ENCODE data around the gene ZNF331. TPM values are rescaled to one million over a fixed set of nuclear protein-coding genes. Genes with fewer than 3 reads are reported as not detected.

ZNF331 gene
- total RNA-seq, 1 donor from 2014 or later, result 26.6 TPM

DNA sequence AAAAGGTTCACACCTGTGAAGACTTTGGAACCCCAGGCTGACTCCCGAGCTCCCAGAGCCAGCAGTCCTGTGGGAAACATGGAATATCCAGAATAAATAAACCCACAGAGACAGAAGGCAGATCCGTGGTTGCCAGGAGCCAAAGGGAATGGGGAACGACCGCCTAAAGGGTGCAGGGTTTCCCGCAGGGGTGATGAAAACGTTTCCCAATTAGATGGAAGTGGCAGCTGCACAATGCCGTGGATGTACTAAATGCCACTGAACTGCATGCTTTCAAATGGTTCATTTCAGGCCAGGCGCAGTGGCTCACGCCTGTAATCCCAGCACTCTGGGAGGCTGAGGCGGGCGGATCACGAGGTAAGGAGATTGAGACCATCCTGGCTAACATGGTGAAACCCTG lies 70.4 kb downstream of the ZNF331 start:
- no peak overlapping the region for H3K27ac Mint-ChIP-seq (ENCODE audit: unreplicated experiment)
- DNase-seq (ENCODE audit: low spot score), result no peak
- no peaks in the 10 kb centered on the region for H3K36me3 Mint-ChIP-seq (ENCODE audit: low read depth, unreplicated experiment)
- TF ChIP-seq, protein P1, sequence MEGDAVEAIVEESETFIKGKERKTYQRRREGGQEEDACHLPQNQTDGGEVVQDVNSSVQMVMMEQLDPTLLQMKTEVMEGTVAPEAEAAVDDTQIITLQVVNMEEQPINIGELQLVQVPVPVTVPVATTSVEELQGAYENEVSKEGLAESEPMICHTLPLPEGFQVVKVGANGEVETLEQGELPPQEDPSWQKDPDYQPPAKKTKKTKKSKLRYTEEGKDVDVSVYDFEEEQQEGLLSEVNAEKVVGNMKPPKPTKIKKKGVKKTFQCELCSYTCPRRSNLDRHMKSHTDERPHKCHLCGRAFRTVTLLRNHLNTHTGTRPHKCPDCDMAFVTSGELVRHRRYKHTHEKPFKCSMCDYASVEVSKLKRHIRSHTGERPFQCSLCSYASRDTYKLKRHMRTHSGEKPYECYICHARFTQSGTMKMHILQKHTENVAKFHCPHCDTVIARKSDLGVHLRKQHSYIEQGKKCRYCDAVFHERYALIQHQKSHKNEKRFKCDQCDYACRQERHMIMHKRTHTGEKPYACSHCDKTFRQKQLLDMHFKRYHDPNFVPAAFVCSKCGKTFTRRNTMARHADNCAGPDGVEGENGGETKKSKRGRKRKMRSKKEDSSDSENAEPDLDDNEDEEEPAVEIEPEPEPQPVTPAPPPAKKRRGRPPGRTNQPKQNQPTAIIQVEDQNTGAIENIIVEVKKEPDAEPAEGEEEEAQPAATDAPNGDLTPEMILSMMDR (IDR thresholded peaks at IDR 0.05; ENCODE audit: unreplicated experiment), result no peak
- H3K9me3 Mint-ChIP-seq (ENCODE audit: unreplicated experiment), result no peaks in the 10 kb centered on the region
- H3K4me1 Mint-ChIP-seq (ENCODE audit: unreplicated experiment), result no peaks in the 10 kb centered on the region
- H3K27me3 Mint-ChIP-seq (ENCODE audit: unreplicated experiment), result peaks cover 3% of the 10 kb centered on the region
- H3K4me3 Mint-ChIP-seq (ENCODE audit: unreplicated experiment), result no peak overlapping the region

DNA sequence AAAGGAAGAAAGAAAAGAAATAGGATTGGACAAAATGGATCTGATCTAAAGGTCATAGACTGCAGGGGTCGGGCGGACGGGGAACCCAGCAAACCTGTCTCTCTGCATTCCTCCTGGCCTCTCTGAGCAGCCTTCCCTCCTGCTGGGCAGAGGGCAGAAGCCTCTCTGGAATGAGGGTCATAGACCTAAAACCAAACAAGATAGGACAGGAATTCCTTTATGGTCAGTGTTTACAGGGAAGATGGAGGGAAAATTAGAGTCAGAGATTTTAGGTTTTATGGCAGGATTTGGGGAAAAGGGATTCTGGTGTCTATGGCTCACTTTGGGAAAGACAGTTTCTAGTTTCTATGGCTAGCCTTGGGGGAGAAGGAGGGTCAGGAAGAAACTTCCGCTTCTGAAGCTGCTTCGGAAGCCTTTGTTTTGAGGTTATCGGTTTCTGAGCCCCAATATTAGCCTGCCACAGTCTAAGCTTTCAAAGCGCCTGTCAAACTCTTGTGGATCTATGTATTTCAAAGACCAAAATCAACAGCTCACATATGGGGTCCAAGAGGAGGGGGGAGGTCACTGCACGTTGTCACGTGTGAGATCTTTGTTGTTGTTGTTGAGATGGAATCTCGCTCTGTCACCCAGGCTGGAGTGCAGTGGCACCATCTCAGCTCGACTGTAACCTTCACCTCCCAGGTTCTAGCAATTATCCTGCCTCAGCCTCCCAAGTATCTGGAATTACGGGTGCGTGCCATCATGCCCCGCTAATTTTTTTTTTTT lies 75.0 kb downstream of the ZNF331 start:
- Mint-ChIP-seq H3K27me3 (ENCODE audit: unreplicated experiment) (no peaks in the 10 kb centered on the region), H3K27ac (ENCODE audit: unreplicated experiment) (no peak overlapping the region), H3K9me3 (ENCODE audit: unreplicated experiment) (no peaks in the 10 kb centered on the region), H3K36me3 (ENCODE audit: low read depth, unreplicated experiment) (no peaks in the 10 kb centered on the region), H3K4me3 (ENCODE audit: unreplicated experiment) (no peak overlapping the region), H3K4me1 (ENCODE audit: unreplicated experiment) (no peaks in the 10 kb centered on the region)
- TF ChIP-seq, protein P1 (IDR thresholded peaks at IDR 0.05; ENCODE audit: unreplicated experiment), result no peak
- DNase-seq (ENCODE audit: low spot score), result no peak

DNA sequence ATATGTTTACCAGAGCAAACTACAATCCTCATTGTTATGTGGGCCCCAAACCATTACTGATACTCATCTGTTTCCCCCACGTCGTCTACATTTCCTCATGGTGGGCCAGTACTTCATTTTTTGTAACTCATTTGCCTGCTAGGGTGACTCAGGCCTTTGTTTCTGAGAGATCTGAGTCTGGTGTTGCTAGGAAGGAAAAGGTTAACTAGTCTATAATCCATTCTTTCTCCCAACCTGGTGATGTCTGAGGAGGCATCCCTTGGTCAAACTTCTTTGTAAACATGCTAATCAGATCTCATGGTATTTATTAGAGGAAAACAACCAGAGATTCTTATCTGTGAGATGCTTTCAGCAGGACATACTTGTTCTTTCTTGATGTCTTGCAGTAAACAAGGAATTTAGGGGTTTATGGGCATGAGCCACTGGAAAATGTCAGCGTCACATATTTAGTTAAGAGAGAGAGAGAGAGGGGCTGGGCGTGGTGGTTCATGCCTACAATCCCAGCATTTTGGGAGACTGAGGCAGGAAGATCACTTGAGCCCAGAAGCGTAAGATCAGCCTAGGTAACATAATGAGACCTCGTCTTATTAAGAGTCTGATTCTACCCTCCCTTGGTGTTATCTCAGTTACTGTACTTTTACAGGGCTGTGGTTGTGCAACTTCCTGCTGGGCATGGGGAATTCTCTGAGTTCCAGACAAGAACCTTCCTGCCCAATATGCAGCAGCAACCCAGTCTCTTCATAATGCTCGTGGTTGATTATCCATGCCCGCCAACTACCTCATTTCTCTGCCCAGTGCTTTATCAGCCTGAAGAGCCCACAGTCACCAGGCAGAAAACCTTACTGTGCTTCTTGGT lies 84.2 kb downstream of the ZNF331 start:
- TF ChIP-seq, protein P1 (IDR thresholded peaks at IDR 0.05; ENCODE audit: unreplicated experiment), result no peak
- Mint-ChIP-seq H3K4me1 (ENCODE audit: unreplicated experiment) (peaks cover 23% of the 10 kb centered on the region), H3K9me3 (ENCODE audit: unreplicated experiment) (no peaks in the 10 kb centered on the region), H3K27me3 (ENCODE audit: unreplicated experiment) (no peaks in the 10 kb centered on the region), H3K36me3 (ENCODE audit: low read depth, unreplicated experiment) (peaks cover 3% of the 10 kb centered on the region), H3K27ac (ENCODE audit: unreplicated experiment) (peak overlapping the region; percentile 96), H3K4me3 (ENCODE audit: unreplicated experiment) (no peak overlapping the region)
- DNase-seq (ENCODE audit: low spot score), result no peak

DNA sequence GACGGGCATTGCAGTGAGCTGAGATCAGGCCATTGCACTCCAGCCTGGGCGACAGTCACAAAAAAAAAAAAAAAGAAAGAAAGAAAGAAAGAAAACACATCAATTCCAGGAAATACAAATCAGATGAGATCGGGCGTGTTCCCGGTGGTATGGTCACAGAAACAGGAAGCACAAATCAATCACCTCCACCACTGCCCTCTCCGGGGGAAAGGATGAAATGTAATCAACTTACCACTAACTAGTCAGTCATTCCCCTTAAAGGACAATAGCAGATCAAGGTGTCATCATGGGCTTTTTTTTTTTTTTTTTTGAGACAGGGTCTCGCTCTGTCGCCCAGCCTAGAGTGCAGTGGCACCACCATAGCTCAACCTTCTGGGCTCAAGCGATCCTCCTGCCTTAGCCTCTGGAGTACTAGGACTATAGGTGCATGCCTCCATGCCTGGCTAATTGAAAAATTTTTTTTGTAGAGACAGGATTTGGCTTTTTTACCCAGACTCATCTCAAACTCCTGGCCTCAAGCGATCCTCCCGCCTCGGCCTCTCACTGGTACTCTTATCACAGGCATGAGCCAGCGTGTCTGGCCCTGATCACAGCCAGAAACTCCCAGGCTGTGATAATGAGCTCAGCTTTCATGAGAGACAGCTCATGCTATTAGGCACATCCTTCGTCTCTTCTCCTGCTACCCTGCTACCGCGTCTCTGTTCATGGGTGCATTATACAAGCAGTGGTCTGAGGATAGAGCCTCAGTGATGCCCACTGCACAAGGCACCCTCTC lies 87.0 kb downstream of the ZNF331 start:
- Mint-ChIP-seq H3K27me3 (ENCODE audit: unreplicated experiment) (no peaks in the 10 kb centered on the region), H3K36me3 (ENCODE audit: low read depth, unreplicated experiment) (peaks cover 3% of the 10 kb centered on the region), H3K9me3 (ENCODE audit: unreplicated experiment) (no peaks in the 10 kb centered on the region), H3K27ac (ENCODE audit: unreplicated experiment) (peak overlapping the region; percentile 88), H3K4me3 (ENCODE audit: unreplicated experiment) (no peak overlapping the region), H3K4me1 (ENCODE audit: unreplicated experiment) (peaks cover 23% of the 10 kb centered on the region)
- TF ChIP-seq, protein P1 (IDR thresholded peaks at IDR 0.05; ENCODE audit: unreplicated experiment), result no peak
- no peak for DNase-seq (ENCODE audit: low spot score)
